HG02852 (cell line): Measurements from ENCODE around the gene PRKAG2.

Experiments used
- ATAC-seq: cut with Tn5 transposase; IDR thresholded peaks from one replicate; pipeline ENCODE4 v1.9.1; 2021; ENCODE audit warnings: mild to moderate bottlenecking, moderate library complexity; ENCODE audit not compliant: unreplicated experiment

Gene PRKAG2

DNA sequence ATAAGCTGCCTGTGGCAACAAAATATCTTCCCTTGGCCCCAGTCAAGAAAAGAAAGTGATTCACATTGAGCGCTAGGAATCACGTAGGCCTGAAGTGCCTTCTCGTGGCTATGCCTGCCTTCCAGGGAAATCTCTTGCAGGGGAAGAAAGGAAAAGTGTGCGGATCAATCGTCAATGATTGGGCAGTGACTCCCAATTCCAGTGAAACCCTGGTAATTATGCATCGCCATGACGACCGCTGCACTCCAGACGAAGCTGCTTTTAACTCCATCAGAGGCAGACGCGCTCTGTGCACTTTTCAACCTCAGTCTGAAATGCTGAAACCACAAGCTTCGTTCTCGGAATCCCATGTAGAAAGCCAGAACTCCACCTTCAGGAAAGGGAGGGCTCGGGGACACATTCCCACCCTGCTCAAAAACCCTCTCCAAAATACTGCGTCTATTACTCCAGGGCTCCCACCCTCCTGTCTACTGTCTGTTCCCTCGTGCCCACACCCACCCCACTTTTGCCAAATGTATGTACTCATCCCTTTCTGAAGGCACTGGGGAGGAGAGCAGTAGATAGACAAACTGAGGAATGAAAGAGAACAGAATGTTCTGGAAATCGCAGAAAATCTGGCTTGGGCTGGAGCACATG is 24.2 kb upstream of the PRKAG2 start:
- no peak for ATAC-seq

DNA sequence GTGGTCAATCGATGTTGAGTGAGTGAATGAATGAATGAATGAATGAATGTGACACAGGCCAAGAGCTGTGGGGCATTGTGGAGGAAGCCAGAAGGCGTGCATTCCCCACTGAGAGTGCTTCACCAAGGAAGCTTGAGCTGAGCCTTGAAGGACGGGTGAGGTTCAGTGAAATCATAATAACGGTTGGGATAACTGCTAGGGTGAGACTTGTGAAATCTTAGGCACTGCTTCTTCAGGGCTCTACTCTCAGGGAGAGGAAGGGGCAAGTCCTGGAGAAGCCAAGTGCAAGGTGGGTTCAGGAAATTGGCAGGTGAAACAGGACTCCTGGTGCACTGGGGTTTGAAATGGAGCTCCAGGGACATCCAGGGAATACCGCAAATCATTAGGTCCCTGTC is 23.7 kb upstream of the PRKAG2 start:
- ATAC-seq: no peak

DNA sequence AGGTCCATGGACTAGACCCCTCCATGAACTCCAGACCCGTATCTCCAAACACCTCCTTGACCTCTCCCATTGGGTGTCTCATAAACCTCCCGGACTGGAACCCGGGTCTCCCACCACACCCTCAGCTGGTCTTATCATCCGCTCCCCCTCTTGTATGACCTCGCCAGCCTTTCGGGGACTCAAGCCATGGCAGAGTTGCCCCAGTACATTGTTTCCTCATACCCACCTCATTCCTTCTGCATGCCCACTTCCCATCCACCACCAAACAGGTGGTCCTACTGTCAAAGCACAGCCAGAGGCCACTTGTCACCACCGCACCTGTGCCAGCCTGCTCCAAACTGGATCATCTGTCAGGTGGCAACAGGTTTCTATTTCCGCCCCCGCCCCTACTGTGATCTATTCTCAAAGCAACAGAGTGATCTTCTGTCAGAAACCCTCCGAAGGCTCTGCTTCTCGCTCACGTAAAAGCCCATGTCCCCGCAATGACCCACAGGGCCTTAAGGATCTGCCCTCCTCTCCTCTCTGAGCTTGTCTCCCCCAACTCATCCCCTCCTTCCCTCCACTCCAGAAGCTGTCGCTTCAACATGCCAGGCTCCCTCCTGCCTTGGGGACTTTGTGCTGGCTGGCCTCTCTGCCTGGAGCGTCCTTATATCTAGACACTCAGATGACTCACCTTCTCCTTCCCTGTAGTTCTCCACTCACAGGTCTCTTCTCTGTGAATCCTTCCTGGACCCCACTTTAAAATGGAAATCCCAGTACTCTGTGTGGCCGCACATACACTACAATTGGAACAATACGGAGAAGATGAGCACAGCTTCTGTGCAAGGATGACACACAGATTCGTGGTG is 22.8 kb upstream of the PRKAG2 start:
- ATAC-seq: no peak

DNA sequence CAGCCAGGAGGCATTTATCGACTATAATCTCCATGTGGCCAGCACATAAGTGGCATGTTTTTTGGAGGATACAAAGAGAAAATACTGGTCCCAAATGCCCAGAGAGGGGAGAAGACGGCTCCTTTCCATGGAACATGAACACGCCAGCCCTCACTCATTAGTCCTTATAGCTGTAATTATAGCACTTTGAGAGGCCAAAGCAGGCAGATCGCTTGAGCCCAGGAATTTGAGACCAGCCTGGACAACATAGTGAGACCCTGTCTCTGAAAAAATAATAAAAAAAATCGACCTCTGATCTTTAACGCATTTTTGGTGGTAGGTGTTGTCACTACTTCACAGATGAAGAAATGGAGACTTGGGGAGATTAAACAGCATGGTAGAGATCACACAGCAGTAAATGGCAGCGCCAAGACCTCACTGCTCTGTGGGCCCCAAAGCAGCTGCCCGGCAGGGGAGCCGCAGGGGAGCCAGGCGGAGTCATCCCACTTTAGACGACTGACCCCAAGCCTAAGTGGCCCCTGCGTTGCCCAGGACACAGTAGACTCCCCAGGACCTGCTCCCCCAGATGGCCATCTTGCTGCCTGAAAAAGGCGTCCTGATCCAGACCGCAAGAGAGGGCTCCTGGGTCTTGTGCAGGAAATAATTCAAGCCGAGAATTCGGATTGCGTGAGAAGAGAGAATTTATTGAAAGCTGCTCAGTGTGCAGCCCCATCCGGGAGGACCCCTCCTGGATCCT is 21.2 kb upstream of the PRKAG2 start:
- no peak for ATAC-seq

DNA sequence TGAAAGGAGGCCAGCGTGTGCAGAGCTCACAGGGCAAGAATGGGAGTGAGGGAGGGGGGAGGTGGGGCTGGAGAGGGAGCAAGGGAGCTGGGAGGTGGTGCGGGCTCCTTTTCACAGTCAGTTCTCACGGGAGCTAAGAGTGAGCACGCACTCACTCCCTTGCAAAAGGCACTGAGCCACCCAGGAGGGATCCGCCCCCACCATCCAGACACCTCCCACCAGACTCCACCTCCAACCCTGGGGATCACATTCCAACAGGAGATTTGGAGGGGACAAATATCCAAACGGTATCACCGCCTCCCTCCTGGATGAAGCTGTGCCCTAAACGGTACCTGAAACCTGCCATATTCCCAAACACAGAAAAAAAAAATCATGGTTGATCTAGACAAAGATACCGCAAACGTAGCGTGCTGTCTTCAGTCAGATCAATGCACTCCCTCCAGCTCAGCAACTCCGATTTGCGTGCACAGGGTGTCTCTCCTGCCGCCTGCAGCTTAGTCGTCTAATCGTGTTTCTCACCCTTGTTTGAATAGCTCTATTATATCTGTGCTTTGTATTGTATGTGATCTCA is 20.3 kb upstream of the PRKAG2 start:
- no peak for ATAC-seq

DNA sequence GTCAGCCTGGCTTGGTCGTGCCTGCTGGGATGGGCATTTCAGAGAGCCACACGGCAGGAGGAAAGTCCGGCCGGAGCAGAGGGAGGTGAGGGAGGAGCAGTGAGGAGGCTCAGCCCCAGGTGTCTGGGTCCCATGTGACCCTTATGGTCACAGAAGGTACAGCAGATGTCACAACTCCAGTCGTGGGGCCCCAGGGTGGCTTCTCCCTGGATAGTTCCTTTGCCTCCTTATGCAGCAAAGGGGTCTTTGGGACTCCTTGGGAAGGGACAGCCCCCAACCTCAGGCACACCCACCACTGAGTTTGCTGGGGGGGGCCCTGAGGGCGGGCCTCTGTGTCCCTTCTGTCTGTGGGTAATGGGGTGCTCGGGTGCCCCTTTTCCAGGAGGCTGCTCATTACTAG is 19.6 kb upstream of the PRKAG2 start:
- ATAC-seq: no peak

DNA sequence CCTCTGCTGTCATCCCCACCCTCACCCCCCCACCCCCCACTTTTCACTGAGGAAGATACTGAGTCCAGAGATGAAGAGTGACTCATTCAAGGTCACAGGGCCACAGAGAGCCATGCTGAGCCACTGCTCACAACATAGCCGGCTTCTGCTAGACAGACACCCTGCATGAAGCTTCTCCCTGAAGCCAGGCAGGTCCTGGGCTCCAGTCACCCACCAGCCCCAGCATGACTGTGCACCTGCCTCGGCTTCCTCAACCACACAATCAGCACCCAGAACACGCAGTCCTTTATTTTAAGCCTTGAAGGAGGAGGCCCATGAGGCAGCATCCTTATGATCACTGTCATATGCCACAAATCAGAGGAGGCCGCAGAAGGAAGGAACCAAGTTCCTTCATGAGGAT is 19.2 kb upstream of the PRKAG2 start:
- ATAC-seq: no peak

DNA sequence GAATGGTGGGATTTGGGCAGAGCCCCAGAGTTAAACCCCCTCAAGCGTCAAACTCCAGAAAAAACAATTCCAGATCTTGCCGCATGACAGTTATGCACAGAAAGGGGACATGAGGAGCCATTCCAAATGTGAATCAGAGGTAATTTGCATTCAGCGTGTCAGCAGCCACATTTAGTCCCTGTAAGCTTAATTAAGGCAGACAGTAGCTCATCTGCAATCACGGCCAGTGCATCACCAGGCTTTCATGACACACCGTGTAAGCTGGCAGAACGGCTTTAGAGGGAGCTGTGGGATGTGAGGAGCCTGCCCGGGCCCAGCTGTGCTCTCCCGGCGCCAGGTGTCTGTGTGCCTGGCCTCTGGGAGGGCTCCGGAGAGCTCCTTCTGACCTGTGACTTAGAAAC is 18.7 kb upstream of the PRKAG2 start:
- no peak for ATAC-seq

DNA sequence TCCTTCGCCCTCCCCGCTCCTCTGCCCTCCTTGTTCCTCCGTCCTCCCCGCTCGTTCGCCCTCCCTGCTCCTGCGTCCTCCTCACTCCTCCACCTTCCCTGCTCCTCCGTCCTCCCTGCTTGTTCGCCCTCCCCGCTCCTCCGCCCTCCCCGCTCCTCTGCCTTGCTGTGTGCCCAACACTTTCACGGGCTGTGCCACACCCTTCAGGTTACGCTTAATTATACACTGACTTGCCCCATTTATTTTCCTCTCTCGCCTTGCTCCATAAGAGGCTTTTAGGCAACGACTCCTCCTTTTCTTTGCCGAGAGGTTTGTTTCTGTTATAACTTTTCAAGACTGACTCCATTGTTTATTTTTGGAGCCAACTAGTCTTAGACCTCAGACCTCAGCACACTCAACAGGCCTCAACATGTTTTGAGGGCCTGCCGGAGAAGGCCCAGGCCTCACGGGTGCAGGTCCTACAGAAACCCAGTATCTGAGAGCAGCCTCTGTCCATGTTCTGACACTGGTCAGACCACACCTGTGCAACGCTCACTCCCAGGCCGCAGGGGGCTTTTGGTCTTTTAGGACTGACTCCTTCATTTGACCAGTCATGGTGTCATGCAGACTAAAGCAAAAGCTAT is 18.2 kb upstream of the PRKAG2 start:
- ATAC-seq: no peak

DNA sequence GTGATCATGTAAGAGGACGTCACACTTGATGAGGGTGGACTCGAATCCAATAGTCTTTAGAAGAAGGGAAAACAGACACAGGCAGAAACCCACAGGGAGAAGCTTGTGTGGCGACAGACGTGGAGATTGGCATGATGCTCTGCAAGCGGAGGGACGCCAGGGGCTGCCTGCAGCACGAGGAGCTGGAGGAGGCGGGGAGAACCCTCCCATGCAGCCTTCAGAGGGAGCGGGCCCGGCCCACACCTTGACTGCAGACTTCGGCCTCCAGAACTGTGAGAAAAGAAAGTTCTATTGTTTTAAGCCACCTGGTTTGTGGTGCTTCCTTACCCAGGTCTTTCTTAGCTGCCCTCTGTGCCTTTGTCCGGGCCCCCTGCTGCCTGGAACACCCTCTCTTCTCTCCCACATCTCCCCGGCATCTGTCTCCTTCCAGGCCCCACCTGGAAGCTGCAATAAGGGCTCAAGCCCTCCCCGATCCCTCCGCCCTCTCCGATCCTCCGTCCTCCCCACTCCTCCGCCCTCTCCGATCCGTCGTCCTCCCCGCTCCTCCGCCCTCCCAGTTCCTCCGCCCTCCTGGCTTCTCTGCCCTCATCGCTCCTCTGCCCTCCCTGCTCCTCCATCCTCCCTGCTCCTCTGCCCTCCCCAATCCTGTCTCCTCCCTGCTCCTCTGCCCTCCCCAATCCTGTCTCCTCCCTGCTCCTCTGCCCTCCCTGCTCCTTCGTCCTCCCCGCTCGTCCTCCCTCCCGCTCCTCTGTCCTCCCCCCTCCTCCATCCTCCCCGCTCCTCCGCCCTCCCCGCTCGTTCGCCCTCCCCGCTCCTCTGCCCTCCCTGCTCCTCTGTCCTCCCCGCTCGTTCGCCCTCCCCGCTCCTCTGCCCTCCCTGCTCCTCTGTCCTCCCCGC is 17.4 kb upstream of the PRKAG2 start:
- ATAC-seq: no peak

DNA sequence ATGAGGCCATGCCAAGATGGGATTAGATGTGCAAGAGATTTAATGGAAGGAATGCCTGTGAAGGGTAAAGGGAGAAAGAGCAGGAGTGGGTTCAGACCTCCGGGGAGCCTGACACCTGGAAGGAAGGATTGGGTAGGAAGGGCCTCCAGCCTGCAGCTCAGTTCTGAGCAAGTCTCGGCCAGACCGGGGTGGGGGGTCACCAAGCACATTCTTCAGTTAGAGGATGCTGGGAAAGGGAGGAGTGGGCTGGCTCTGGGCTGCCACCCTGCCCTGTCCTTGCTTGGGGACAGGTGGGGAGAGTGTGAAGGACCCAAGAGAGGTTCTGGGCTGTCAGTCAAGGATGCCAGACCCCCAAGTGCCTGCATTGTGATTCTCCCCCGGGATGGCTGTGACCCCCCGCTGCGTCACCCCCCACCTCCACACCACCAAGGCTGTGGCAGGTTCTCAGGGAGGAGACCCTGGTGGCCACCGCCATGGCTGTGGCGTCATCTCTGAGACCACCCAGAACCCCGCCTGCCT is 16.5 kb upstream of the PRKAG2 start:
- ATAC-seq: no peak

DNA sequence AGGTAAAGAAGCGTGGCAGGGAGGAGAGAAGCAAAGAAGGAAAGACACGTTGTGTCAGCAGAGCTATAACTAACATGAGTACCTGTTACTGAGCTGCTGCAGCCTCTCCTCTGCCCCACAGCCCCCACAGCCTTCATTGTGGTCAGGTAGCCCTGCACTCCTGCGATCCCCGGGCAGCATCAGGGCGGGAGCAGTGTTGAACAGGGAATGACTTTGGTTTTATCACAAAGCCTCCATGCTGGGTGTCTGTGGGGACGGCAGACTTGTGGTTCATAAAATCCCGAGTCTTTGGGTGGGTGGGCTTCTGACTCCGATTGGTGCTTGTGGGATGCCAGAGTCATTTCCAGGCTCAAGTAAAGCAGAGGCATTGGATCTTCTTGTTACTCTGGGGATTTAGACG is 14.8 kb upstream of the PRKAG2 start:
- ATAC-seq: no peak

DNA sequence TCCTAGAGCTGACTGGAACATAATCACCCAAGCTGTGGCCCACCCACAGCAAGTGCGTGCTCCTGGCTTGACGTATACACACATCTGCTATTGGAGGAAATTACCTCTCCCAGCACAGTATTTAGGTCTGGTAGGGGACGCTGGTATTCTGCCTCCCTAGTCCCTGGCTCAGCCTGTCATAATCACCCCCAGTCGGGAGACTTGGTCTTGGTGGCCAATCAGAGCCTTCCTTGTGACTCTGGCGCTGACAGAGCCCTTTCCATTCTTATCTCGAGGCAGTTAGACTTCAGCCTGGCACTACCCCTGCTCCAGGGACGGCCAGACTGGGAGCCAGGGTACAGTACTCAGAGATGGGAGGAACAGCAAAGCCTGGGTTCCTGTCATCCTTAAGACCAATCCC is 14.3 kb upstream of the PRKAG2 start:
- no peak for ATAC-seq

DNA sequence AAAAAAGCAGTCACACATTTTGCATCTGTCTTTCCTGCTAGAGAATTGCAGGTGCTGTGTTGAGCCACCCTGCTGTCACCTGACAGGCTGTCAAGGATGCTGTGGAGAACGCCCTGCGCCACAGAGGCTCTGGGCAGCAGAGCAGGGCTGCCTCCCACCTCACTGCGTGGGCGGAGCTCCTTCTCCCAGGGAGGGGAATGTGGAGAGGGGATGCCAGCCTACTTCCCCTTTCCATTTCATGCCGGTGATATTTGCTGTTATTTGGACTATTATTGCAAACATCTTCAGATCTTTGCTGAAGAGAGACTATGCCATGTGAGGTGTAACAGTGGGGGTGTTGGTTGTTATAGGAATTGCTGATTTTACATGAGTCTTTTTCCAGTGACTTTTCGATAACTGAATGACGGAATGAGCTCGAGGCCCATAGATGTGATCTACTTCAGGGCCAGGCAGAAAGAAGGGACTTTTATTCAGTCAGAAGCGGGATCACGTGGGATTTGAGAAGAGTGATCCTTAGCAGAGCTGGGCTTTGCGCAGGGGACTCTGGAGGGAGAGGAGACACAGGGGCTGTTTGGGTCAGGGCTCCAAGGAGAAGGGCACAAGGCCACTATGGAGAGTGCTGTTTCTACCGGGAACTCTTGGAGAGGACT is 13.6 kb upstream of the PRKAG2 start:
- no peak for ATAC-seq

DNA sequence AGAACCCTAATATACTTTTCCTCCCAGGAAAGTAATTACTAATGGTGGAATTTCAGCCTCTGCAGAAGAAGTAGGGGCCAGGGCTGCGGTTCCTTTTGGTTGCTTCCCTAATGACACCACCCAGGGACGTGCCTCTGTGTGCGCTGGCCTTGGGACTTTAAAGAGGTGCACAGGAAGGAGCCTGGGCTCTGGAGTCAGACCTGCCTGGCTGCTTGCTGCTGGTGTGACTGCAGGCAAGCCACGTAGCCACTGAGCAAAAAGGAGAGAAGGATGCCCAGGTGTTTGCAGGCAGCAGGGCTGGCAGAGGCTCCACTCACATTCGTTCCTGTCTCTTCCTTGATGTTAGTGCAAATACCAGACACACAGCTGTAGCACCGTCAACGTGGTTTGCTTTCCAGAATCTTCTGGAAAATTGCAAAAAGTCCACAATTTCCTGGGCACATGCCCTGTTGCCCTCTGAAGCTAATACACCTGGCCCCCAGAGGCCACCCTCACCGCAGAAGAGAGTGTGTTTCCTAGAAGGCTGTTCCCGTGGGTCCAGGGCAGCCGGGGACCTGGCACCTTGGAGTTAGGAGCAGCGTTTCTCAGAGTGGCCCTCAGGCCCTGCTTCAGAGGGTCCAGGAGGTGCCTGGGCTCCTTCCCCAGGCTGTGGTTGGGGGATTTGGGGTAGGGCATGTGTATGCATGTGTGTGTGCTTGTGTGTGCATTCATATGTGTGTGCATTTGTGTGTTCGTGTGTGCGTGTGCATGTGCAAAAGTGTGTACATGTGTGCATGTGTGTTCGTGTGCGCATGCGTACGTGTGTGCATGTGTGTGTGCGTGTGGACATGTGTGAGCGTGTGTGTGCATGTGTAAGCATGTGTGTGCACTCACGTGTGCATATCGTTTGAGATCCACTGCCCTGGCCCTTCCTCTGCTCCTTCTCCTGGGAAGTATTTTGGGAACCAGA is 12.8 kb upstream of the PRKAG2 start:
- no peak for ATAC-seq

DNA sequence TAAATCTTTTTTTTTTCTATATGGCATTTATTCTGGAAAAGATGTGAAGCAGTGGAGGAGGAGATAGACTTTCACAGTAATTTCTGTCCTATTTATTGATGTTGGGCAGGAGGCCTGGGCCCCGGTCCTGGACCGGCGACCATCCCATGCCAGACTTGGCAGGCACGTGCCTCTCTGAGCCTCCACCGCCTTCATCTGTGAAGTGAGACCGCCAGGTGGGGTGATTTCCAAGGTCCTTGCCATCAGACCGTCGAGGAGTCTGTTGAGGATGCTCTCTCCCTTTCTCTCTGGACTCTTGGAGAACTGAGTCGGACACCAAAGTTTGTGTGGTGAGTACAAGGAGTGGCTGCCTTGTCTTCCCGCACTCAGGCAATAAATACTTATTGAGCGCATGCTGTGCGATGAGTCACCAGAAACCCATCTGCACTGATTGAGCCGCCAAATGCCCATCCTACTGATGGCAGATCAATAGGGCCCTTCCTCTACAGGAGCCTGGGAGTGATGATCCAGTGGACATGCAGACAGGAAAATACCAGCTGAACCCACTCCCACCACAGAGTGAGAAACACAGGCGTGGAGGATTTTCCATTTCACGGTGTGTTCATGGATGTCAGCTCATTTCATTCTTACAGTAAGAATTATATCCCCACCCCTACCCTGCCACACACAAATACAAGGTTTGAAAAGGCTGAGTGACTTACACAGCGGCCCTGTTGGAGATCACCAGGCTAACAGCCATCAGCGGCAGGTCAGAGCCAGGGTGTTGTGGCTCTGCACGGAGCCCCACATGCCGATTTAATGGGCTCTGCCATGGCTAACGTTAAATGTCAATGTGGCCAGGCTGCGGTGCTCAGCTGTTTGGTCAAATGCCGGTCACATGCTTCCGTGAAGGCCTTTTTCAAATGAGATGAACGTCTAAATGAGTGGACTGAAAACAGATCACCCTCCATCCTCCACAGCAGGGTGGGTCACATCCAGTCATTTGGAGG is 11.5 kb upstream of the PRKAG2 start:
- no peak for ATAC-seq

DNA sequence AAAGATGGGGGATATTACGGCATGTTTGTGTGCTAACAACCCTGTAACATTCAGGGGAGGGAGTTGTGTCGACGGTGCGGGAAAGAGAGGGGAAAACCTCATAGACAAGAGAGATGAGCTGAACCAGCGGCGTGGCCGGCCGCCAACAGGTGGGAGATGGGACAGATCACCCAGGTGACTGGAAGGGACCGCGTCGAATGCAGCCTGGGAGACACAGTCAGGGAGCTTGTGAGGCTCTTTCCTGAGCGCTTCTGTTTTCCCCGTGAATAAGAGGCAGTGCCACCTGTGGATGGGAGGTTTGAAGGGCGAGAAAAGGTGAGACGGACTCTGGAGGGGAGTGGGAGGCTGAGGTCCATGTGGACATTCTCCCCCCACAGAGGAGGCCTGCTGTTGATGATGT is 9.9 kb upstream of the PRKAG2 start:
- ATAC-seq: no peak
